Brain microvascular endothelial cell (primary cell): ENCODE data around the gene INO80.
"Not testable (repeated sequence)": the region's sequence is repeated elsewhere in the genome, so short reads cannot be mapped to it uniquely, and the experiment has no call there.

Experiments used
- DNase-seq: peaks from one replicate; pipeline ENCODE4 v3.0.0-alpha.2; 2020
- H3K27ac ChIP-seq: fragments of 250-450 bp; sonication (Bioruptor Pico); 2 replicates; pipeline ENCODE4 v1.5.1; 2020; ENCODE audit warnings: mild to moderate bottlenecking, moderate library complexity
- H3K27me3 ChIP-seq: fragments of 250-450 bp; sonication (Bioruptor Pico); replicated peaks from 2 replicates; pipeline ENCODE4 v1.5.1; 2020; ENCODE audit warnings: mild to moderate bottlenecking
- H3K36me3 ChIP-seq: fragments of 250-450 bp; sonication (Bioruptor Pico); replicated peaks from 2 replicates; pipeline ENCODE4 v1.5.1; 2020; ENCODE audit warnings: mild to moderate bottlenecking
- H3K4me3 ChIP-seq: 2 replicates; pipeline ENCODE4 v1.5.1; 2011; ENCODE audit warnings: low read depth, mild to moderate bottlenecking, control low read depth, low read length, moderate library complexity
- CTCF ChIP-seq: IDR thresholded peaks from 2 replicates; pipeline ENCODE4 v1.5.1; 2011; ENCODE audit warnings: low read depth, mild to moderate bottlenecking, moderate library complexity, low read length, control low read depth, inconsistent platforms; ENCODE audit errors: missing control alignments
- in situ Hi-C: cut with HindIII; loops from 2 replicates; pipeline ENCODE4 v1.10.0; 2017; ENCODE audit warnings: low sequenced_read_pairs, low pct_ligation_motif_present

INO80 gene

GRCh38 chr15:40964006-40964405 is 152.1 kb downstream of the INO80 start:
- no peak for DNase-seq
- no peak for TF ChIP-seq CTCF
- Histone ChIP-seq H3K27me3 (no peaks in the 10 kb centered on the region), H3K36me3 (no peaks in the 10 kb centered on the region), H3K4me3 (no peak overlapping the region), H3K27ac (no peak overlapping the region)
- in situ Hi-C loops = no loop called here

DNA sequence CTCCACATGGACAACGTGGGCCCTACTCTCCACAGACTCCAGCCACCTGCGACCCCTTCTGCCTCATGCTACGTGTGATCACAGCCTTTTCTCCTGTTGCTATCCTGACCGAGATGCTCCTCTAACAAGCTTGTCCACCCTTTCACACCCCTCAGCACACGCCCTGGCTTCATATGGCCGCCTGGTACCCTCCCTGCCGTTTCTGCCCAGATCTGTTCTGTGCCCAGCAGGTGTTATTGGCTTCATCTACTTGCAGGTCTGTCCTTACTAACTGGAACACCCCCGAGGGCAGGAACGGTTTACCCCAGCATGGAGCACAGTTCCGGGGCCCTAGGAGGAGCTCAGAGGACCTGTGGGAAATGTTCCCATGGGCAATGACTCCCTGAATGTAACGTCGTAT is 152.9 kb downstream of the INO80 start:
- Histone ChIP-seq H3K27ac (no peak overlapping the region), H3K4me3 (no peak overlapping the region), H3K27me3 (no peaks in the 10 kb centered on the region), H3K36me3 (no peaks in the 10 kb centered on the region)
- in situ Hi-C loops = no loop called here
- DNase-seq = no peak
- TF ChIP-seq CTCF = no peak

DNA sequence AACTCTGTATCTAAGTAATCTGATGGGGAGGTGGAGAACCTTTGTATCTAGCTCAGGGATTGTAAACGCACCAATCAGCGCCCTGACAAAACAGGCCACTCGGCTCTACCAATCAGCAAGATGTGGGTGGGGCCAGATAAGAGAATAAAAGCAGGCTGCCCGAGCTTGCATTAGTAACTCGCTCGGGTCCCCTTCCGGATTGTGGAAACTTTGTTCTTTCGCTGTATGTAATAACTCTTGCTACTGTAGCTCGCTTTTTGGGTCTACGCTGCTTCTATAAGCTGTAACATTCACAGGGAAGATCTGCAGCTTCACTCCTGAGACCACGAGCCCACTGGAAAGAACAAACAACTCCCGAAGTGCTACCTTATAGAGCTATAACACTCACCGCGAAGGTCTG is 153.8 kb downstream of the INO80 start:
- H3K27me3 ChIP-seq, DNase-seq, in situ Hi-C loops, H3K4me3 ChIP-seq, H3K27ac ChIP-seq, H3K36me3 ChIP-seq: not testable (repeated sequence)

DNA sequence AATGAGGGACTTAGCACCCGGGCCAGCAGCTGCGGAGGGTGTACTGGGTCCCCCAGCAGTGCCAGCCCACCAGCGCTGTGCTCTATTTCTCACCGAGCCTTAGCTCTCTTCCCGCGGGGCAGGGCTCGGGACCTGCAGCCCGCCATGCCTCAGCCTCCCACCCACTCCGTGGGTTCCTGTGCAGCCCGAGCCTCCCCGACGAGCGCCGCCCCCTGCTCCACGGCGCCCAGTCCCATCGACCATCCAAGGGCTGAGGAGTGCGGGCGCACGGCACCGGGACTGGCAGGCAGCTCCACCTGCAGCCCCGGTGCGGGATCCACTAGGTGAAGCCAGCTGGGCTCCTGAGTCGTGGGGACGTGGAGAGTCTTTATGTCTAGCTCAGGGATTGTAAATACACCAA is 154.3 kb downstream of the INO80 start:
- in situ Hi-C loops = not testable (repeated sequence)

GRCh38 chr15:40960925-40961324 is 155.2 kb downstream of the INO80 start:
- in situ Hi-C loops = no loop called here
- no peak overlapping the region for H3K27ac ChIP-seq
- H3K4me3 ChIP-seq = no peak overlapping the region
- no peak for DNase-seq
- no peaks in the 10 kb centered on the region for H3K36me3 ChIP-seq
- TF ChIP-seq CTCF = no peak
- no peaks in the 10 kb centered on the region for H3K27me3 ChIP-seq

More for the DNA sequence above, 154.3 kb downstream of the INO80 start:
- H3K27ac ChIP-seq, H3K4me3 ChIP-seq, DNase-seq, H3K36me3 ChIP-seq, H3K27me3 ChIP-seq: not testable (repeated sequence)

GRCh38 chr15:40960151-40960885 is 155.8 kb downstream of the INO80 start:
- no peak for DNase-seq

More at GRCh38 chr15:40960151-40960885, 155.8 kb downstream of the INO80 start:
- Histone ChIP-seq H3K36me3 (no peaks in the 10 kb centered on the region), H3K27me3 (no peaks in the 10 kb centered on the region), H3K4me3 (no peak overlapping the region), H3K27ac (no peak overlapping the region)
- in situ Hi-C loops = no loop called here
- TF ChIP-seq CTCF = no peak
